HG03039 (cell line): ENCODE data around the gene MAPT.
"Not testable (repeated sequence)": the region's sequence is repeated elsewhere in the genome, so short reads cannot be mapped to it uniquely, and the experiment has no call there.

Experiments
- ATAC-seq: cut with Tn5 transposase; IDR thresholded peaks from one replicate; pipeline ENCODE4 v1.9.1; 2021; ENCODE audit warnings: mild to moderate bottlenecking, moderate library complexity; ENCODE audit not compliant: unreplicated experiment

The MAPT gene

GRCh38 chr17:45896803-45897693 lies 2.7 kb downstream of the MAPT start:
- no peak for ATAC-seq

GRCh38 chr17:45900136-45900535 lies 5.8 kb downstream of the MAPT start:
- ATAC-seq = no peak

GRCh38 chr17:45900723-45901415 lies 6.5 kb downstream of the MAPT start:
- no peak for ATAC-seq

- no peak for ATAC-seq
Measured at GRCh38 chr17:45902892-45903346, 8.6 kb downstream of the MAPT start.

GRCh38 chr17:45904866-45905265 lies 10.5 kb downstream of the MAPT start:
- ATAC-seq = no peak

GRCh38 chr17:45905814-45906213 lies 11.5 kb downstream of the MAPT start:
- ATAC-seq = no peak

GRCh38 chr17:45906237-45906636 lies 11.9 kb downstream of the MAPT start:
- ATAC-seq = no peak

- ATAC-seq = no peak
Measured at GRCh38 chr17:45906927-45907622, 12.7 kb downstream of the MAPT start.

- no peak for ATAC-seq
Measured at GRCh38 chr17:45907750-45908395, 13.5 kb downstream of the MAPT start.

GRCh38 chr17:45908460-45908859 lies 14.1 kb downstream of the MAPT start:
- no peak for ATAC-seq

GRCh38 chr17:45908935-45909334 lies 14.6 kb downstream of the MAPT start:
- ATAC-seq = no peak

GRCh38 chr17:45910667-45911066 lies 16.3 kb downstream of the MAPT start:
- no peak for ATAC-seq

- no peak for ATAC-seq
Measured at GRCh38 chr17:45912319-45912718, 18.0 kb downstream of the MAPT start.

GRCh38 chr17:45913030-45913429 lies 18.7 kb downstream of the MAPT start:
- ATAC-seq = not testable (repeated sequence)

- ATAC-seq = no peak
Measured at GRCh38 chr17:45914047-45914717, 19.8 kb downstream of the MAPT start.

- ATAC-seq = no peak
Measured at GRCh38 chr17:45915263-45915662, 20.9 kb downstream of the MAPT start.

GRCh38 chr17:45917081-45917480 lies 22.7 kb downstream of the MAPT start:
- no peak for ATAC-seq

- ATAC-seq = no peak
Measured at GRCh38 chr17:45918241-45918745, 23.9 kb downstream of the MAPT start.

GRCh38 chr17:45919136-45919535 lies 24.8 kb downstream of the MAPT start:
- no peak for ATAC-seq

- no peak for ATAC-seq
Measured at GRCh38 chr17:45920083-45920482, 25.7 kb downstream of the MAPT start.
